Activated T-helper 1 cell treated with anti-CD3 and anti-CD28 coated beads, Interleukin-2, amount 50 U/mL, for 16 hours (primary cell): ENCODE results near the gene SERPINB3.
"Not testable (repeated sequence)": the region's sequence is repeated elsewhere in the genome, so short reads cannot be mapped to it uniquely, and the experiment has no call there.

Source experiments
- DNase-seq, 2 donors: peaks; one replicate each; pipeline ENCODE4 v3.0.0-alpha.2; 2020; ENCODE audit warnings: low read depth in 1 of 2, low spot score in 1 of 2

The SERPINB3 gene

GRCh38 chr18:63648241-63648640, 13.5 kb downstream of the SERPINB3 start:
- no peak for DNase-seq

- no peak for DNase-seq
These were observed 14.8 kb downstream of the SERPINB3 start for GRCh38 chr18:63646936-63647335.

GRCh38 chr18:63644694-63645093, 17.0 kb downstream of the SERPINB3 start:
- DNase-seq = not testable (repeated sequence)

GRCh38 chr18:63644142-63644541, 17.6 kb downstream of the SERPINB3 start, which contains the start of gene SERPINB4:
Gene SERPINB4, minus strand, starts transcription at chr18:63644256. Its CDS starts 679 bp downstream, at chr18:63643577.
- not testable (repeated sequence) for DNase-seq

- not testable (repeated sequence) for DNase-seq
These were observed 18.9 kb downstream of the SERPINB3 start for GRCh38 chr18:63642668-63643356.

GRCh38 chr18:63641157-63641680, 20.5 kb downstream of the SERPINB3 start:
- not testable (repeated sequence) for DNase-seq

- no peak for DNase-seq
These were observed 24.0 kb downstream of the SERPINB3 start for GRCh38 chr18:63637703-63638102.

GRCh38 chr18:63627819-63628218, 33.9 kb downstream of the SERPINB3 start:
- no peak for DNase-seq

GRCh38 chr18:63626431-63626830, 35.3 kb downstream of the SERPINB3 start:
- DNase-seq = no peak

GRCh38 chr18:63624863-63625262, 36.8 kb downstream of the SERPINB3 start:
- no peak for DNase-seq

- DNase-seq = no peak
These were observed 42.0 kb downstream of the SERPINB3 start for GRCh38 chr18:63619661-63620060.

GRCh38 chr18:63617915-63618234, 43.8 kb downstream of the SERPINB3 start:
- no peak for DNase-seq

- DNase-seq = no peak
These were observed 44.4 kb downstream of the SERPINB3 start for GRCh38 chr18:63617049-63617914.

- no peak for DNase-seq
These were observed 48.3 kb downstream of the SERPINB3 start for GRCh38 chr18:63613420-63613819.

- no peak for DNase-seq
These were observed 55.2 kb downstream of the SERPINB3 start for GRCh38 chr18:63606526-63606925.
